Measurements from ENCODE around the gene COPS2. TPM values are rescaled to one million over a fixed set of nuclear protein-coding genes. Genes with fewer than 3 reads are reported as not detected.

COPS2 gene
- total and polyA plus RNA-seq, 9 of the 15 experiments (the other 6 are each of a cell fraction or from before 2014, with no cell fraction given), result 66.4 to 154 (median 117) TPM

DNA sequence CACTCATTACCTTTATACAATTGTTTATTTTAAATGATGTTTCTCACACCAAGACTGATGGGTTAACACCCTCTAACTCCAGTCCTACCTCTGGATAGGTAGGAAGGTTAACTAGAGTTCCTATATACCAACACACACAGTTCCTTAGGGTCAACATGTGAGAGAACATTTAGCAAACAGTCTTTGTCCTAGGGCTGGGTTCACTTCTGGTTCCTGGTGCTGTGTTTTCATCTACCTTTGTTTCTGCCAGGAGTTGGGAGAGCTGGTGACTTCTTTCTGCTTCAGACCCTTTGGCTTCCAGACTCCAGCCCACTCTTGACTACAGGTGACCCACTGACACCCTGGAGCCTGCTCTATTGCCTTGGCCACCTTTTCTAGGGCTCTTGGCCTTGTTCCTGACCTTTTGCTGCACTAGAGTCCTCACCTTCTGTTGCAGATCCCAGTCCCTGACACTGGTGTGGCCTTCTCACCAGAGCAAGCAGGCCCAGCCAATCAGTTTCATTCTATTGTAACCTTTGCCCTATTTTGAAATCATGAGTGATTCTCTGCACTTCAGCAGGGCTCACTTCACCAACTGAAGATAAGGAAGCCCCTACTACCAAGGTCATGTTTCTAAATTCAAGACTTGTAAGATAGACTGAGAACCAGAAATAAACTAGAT, 59.2 kb downstream of the COPS2 start (continued):
- TF ChIP-seq, protein P1, sequence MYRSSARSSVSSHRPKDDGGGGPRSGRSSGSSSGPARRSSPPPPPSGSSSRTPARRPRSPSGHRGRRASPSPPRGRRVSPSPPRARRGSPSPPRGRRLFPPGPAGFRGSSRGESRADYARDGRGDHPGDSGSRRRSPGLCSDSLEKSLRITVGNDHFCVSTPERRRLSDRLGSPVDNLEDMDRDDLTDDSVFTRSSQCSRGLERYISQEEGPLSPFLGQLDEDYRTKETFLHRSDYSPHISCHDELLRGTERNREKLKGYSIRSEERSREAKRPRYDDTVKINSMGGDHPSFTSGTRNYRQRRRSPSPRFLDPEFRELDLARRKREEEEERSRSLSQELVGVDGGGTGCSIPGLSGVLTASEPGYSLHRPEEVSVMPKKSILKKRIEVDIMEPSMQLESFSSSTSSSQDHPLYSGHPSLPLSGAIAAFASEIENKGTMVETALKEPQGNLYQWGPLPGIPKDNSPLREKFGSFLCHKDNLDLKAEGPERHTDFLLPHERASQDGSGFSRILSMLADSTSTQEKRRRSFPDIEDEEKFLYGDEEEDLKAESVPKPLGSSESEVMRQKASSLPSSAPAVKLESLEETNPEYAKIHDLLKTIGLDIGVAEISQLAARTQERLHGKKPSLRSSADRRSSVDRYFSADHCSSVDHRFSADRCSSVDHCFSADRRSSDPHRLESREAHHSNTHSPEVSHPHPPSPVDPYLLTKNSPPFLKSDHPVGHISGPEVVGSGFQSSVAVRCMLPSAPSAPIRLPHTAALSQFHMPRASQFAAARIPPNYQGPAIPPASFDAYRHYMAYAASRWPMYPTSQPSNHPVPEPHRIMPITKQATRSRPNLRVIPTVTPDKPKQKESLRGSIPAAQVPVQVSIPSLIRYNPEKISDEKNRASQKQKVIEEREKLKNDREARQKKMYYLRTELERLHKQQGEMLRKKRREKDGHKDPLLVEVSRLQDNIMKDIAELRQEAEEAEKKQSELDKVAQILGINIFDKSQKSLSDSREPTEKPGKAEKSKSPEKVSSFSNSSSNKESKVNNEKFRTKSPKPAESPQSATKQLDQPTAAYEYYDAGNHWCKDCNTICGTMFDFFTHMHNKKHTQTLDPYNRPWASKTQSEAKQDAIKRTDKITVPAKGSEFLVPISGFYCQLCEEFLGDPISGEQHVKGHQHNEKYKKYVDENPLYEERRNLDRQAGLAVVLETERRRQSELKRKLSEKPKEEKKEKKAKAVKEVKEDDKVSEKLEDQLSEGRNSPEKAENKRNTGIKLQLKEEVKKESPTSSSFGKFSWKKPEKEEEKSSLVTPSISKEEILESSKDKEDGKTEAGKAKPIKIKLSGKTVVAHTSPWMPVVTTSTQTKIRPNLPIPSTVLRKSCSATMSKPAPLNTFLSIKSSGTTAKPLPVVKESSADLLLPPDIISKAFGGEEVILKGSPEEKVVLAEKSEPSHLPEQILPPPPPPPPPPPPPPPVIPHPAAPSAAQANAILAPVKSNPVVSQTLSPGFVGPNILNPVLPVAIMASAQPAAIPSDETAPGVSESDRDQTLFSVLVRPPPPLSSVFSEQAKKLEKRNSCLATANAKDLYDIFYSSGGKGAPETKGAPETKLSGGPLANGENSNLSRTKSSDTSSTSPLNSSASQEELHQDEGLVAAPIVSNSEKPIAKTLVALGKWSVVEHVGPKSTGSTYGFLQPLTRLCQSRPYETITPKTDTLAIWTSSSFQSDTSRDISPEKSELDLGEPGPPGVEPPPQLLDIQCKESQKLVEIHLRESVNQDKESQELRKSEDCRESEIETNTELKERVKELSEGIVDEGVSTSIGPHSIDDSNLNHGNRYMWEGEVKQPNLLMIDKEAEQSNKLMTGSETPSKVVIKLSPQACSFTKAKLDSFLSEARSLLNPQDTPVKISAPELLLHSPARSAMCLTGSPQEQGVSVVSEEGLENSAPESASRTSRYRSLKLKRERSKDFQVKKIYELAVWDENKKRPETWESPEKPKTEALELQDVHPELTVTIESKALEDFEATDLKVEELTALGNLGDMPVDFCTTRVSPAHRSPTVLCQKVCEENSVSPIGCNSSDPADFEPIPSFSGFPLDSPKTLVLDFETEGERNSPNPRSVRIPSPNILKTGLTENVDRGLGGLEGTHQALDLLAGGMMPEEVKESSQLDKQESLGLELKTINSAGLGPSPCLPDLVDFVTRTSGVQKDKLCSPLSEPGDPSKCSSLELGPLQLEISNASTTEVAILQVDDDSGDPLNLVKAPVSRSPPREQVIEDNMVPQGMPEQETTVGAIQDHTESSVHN (IDR thresholded peaks at IDR 0.05; ENCODE audit: borderline replicate concordance in 1 of 2, low read depth in 1 of 2), result no peak
- TF ChIP-seq SIN3B (IDR thresholded peaks at IDR 0.05; ENCODE audit: low read depth) (no peak), CEBPB (tag; IDR thresholded peaks at IDR 0.05) (peak; percentile 24; the same call in 1 of the 2 replicates), GTF2A2 (tag; IDR thresholded peaks at IDR 0.05) (no peak)
